GM21367 (cell line): Measurements from ENCODE around the gene CLPSL2.

Experiments
- ATAC-seq: cut with Tn5 transposase; IDR thresholded peaks from one replicate; pipeline ENCODE4 v1.9.1; 2021; ENCODE audit not compliant: unreplicated experiment

Gene CLPSL2

GRCh38 chr6:35745509-35745908, 30.9 kb upstream of the CLPSL2 start:
- ATAC-seq: no peak

DNA sequence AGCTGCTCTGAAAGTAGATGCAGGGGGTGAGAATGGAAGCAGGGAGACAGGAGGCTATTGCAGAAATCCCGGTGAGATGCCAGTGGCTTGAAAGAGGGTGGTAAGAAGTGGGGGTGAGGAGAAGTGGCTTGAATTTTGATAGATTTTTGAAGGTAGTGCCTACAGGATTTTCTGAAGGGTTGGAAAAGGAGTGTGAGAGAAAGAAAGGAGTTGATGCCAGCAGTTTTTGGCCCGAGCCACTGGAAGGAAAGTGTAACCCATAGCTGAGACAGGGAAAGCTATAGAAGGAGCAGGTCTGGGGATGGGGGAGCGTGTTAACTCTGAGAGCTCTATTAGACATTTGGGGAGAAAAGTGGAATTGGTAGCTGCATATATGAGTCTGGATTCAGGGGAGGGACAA, 29.9 kb upstream of the CLPSL2 start:
- no peak for ATAC-seq

DNA sequence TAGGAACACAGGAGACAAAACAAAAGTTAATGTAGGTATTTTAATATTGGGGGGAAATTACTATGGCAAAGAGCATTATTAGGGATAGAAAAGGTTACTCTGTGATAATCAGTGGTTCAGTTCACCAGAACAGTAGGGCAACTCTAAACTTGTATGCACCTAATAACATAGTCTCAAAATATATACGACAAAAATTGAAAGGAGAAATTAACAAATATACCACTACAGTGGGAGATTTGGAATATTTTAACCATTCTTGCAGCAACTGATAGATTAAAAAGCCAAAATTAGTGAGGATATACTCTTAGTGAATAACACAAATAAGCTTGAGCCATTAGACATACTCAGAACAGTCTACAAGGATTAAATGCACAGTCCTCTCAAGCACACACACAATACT, 28.5 kb upstream of the CLPSL2 start:
- no peak for ATAC-seq

GRCh38 chr6:35750557-35750956, 25.8 kb upstream of the CLPSL2 start:
- no peak for ATAC-seq

DNA sequence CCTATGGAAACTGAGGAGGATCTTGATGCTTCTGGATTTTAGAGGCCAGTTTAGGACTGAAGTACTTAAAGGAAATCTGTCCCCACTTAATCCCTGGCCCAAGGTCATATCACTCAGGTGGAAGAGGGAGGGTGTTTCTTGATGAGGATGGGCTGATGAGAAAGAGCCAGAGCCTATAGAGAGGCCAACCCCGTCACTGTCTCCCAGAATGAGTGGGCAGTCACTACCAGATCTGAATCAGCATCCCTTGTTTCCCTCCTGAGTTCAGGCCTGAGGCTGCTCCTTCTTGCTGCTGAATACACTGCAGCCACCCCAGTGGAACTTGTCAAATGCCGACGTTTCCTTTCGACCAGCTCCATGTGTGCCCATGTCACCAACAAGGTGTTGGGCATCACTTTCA, 24.8 kb upstream of the CLPSL2 start:
- no peak for ATAC-seq

- ATAC-seq: no peak
These were observed 24.1 kb upstream of the CLPSL2 start for GRCh38 chr6:35752330-35752729.

DNA sequence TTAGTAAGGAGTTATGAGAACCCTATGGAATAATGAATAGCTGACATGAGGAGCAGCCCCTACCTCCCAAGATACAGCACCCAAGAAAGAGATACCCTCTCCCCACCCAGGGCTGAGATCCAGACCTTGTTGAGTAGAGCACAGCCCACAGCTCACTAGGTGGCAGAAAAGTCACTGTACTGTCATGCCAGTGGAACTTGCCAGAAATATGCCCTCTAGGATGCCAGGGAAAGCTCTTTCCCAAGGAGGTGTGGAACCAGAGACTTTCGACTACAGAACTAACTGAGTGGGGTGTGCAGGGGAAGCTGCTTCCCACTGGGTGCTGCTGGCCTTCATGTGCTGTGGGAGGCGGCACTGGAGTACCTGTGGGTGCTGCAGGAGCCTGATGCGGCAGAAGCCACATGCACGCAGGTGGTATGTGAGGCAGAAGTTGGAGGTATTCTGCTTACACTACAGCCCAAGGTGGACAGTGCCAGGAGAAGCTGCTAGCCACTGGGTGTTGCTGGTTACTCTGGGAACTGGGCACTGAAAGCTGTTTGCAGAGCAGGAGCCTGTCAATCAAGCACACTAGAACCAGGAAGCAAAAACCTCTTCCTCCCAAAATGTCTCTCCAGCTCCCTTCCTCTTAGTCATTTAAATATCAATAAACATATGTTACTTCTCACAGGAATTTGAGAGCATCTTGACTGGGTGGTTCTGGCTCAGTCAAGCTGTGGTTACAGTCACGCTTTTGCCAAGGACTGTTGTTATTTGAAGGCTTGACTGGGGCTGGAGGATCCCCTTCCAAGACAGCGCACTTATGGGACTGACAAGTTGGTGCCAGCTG, 21.7 kb upstream of the CLPSL2 start:
- ATAC-seq: no peak

- no peak for ATAC-seq
These were observed 21.0 kb upstream of the CLPSL2 start for GRCh38 chr6:35755278-35755924.

- no peak for ATAC-seq
These were observed 18.8 kb upstream of the CLPSL2 start for GRCh38 chr6:35757456-35758123.

- no peak for ATAC-seq
These were observed 17.0 kb upstream of the CLPSL2 start for GRCh38 chr6:35759426-35759825.

DNA sequence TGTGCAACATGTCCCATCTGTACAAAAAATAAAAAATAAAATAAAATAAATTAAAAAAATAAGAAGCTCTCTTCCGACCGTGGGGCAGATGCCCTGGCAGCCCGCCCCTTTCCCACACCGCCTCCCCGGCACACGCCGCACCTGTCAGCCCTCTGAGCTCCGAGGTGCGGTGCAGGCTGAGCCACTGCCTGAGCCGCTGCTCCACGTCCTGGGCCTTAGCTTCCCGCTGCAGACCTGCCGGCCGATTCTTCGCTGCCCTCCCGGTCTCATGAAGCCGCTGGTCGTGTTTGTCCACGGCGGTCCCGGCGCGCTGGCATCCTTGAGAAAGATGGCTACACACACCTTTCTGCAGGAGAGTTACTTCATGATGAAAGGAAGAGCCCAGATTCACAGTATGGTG, 10.7 kb upstream of the CLPSL2 start:
- ATAC-seq: no peak

- ATAC-seq: no peak
These were observed 7.2 kb upstream of the CLPSL2 start for GRCh38 chr6:35769211-35769610.

DNA sequence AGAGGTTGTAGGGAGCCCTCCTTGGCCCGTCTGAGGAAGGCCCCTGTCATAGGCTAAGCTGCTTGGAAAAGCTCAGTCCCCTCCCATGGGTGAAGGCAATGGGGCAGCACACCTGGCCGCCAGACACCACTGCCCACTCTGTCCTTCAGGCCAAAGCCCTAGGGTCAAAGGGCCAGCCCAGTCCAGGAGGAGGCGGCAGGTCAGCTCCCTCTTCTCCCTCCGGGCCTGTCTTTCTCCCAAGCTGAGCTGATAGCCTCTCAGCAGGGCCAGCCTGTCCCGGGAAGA, 5.1 kb upstream of the CLPSL2 start:
- no peak for ATAC-seq

- ATAC-seq: no peak
These were observed 2.1 kb upstream of the CLPSL2 start for GRCh38 chr6:35774116-35774794.

DNA sequence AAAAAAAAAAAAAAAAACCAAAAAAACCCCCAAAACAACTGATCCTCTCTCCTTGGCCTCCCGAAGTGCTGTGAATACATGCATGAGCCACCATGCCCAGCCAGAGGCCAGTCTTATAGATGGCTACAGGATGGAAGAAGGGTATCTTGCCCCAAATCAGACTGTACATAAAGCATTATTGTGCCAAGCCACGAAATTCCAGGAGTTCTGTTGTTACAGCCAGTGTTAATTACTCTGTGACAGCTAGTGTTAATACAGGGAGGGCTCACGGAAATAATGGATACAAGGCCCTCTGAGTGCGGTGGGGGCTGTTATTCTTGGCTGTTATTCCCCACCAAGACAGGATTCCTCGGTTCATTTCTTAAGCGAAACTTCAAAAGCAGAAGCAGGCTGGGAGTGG, 1.4 kb upstream of the CLPSL2 start:
- no peak for ATAC-seq

- no peak for ATAC-seq
These were observed 1.1 kb downstream of the CLPSL2 start for GRCh38 chr6:35777356-35778102.

GRCh38 chr6:35778437-35778836, 2.0 kb downstream of the CLPSL2 start:
- no peak for ATAC-seq

- ATAC-seq: no peak
These were observed 4.3 kb downstream of the CLPSL2 start, which contains the start of gene CLPSL1 for GRCh38 chr6:35780719-35781118. Gene CLPSL1 (plus strand): TSS chr6:35781019. CDS start chr6:35781111, 92 bp downstream.

DNA sequence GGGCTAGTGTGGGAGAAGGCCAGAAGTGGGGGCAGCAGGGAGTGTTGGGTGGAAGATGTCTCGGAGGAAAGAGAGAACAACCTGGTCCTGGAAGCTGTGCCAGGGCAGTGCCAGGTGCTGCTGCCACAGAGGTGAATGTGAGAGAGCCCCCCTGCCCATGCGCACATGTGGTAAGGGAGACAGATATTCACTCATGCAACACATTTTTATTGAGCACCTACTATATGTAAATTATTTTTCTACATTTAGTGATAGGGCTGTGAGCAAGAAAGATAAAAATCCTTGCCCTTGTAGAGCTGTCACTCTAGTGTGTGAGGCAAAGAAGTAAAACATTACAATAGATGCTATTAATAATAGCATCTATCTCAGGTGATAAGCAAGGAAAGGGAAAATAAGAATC, 4.9 kb downstream of the CLPSL2 start:
- no peak for ATAC-seq

- ATAC-seq: no peak
These were observed 6.0 kb downstream of the CLPSL2 start for GRCh38 chr6:35782424-35782823.

DNA sequence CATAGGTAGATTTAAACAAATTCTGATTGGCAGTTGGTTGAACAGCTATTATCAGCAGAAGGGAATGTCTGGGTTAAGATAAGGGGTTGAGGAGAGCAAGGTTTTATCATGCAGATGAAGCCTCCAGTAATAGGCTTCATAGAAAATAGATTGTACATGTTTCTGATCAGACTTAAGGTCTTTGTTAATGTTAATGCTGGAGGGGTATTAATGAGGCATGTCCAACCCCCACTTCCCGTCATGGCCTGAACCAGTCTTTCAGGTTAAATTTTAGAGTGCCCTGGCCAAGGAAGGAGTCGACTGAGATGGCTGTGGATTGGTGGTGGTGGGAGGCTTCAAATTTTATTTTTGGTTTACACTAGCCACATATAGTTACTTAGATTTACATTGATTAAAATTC, 7.8 kb downstream of the CLPSL2 start:
- no peak for ATAC-seq
